ENCODE data around the gene CNTN5. TPM values are rescaled to one million over a fixed set of nuclear protein-coding genes. Genes with fewer than 3 reads are reported as not detected.

The CNTN5 gene
- total and polyA plus RNA-seq, 2 experiments from 2014 or later = 9.6 to 10.6 TPM

DNA sequence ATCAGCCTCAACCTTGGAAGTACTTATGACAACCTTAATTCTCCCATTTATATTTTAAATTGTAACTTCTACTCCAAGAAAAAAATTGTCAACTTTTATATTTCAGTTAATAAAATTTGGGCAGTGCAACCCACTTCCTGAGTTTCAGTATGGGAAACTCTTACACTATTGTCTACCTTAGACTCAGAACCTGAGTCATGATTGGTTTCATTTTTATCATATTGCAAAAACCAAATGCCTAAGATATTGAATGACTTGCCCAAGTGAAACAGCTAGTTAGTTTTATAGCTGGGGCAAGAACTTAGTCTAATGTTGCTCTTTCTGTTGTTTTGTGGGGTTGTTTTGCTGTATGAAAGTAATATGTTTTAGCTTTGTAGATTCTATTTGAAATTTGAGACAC lies 1332.3 kb downstream of the CNTN5 start:
- DNase-seq (ENCODE audit: low spot score) = no peak
- H3K4me2 ChIP-seq = no peak overlapping the region
- no peaks in the 10 kb centered on the region for H3K36me3 ChIP-seq (replicated peaks; ENCODE audit: insufficient read depth, low read depth)
- H3K79me2 ChIP-seq = no peaks in the 10 kb centered on the region
- no peak overlapping the region for H3K27ac ChIP-seq
- no peak overlapping the region for H2AFZ ChIP-seq
- no peaks in the 10 kb centered on the region for H4K20me1 ChIP-seq (ENCODE audit: insufficient read depth, poor library complexity, severe bottlenecking)
- H3K9me3 ChIP-seq (ENCODE audit: low read depth) = no peaks in the 10 kb centered on the region
- no peak overlapping the region for H3K4me3 ChIP-seq
- no peaks in the 10 kb centered on the region for H3K9me2 ChIP-seq (replicated peaks; ENCODE audit: insufficient read depth)
- no peaks in the 10 kb centered on the region for H3K4me1 ChIP-seq (ENCODE audit: insufficient read depth)
- no peaks in the 10 kb centered on the region for H3K27me3 ChIP-seq
- TF ChIP-seq EZH2phosphoT487 (IDR thresholded peaks at IDR 0.05; ENCODE audit: low read depth, severe bottlenecking, unreplicated experiment) (no peak), EZH2 (IDR thresholded peaks at IDR 0.05; ENCODE audit: borderline replicate concordance) (no peak), CTCF (IDR thresholded peaks at IDR 0.05; ENCODE audit: poor library complexity) (no peak)

GRCh38 chr11:100354736-100355135 lies 1334.0 kb downstream of the CNTN5 start:
- Histone ChIP-seq H3K9me2 (replicated peaks; ENCODE audit: insufficient read depth) (no peaks in the 10 kb centered on the region), H3K79me2 (no peaks in the 10 kb centered on the region), H3K27ac (no peak overlapping the region), H3K4me1 (ENCODE audit: insufficient read depth) (no peaks in the 10 kb centered on the region), H3K4me3 (no peak overlapping the region), H3K36me3 (replicated peaks; ENCODE audit: insufficient read depth, low read depth) (no peaks in the 10 kb centered on the region), H4K20me1 (ENCODE audit: insufficient read depth, poor library complexity, severe bottlenecking) (no peaks in the 10 kb centered on the region), H3K9me3 (ENCODE audit: low read depth) (no peaks in the 10 kb centered on the region), H3K27me3 (no peaks in the 10 kb centered on the region), H3K4me2 (no peak overlapping the region), H2AFZ (no peak overlapping the region)
- DNase-seq (ENCODE audit: low spot score) = no peak
- TF ChIP-seq EZH2 (IDR thresholded peaks at IDR 0.05; ENCODE audit: borderline replicate concordance) = no peak
- TF ChIP-seq EZH2phosphoT487 (IDR thresholded peaks at IDR 0.05; ENCODE audit: low read depth, severe bottlenecking, unreplicated experiment) = no peak
- no peak for TF ChIP-seq CTCF (IDR thresholded peaks at IDR 0.05; ENCODE audit: poor library complexity)

DNA sequence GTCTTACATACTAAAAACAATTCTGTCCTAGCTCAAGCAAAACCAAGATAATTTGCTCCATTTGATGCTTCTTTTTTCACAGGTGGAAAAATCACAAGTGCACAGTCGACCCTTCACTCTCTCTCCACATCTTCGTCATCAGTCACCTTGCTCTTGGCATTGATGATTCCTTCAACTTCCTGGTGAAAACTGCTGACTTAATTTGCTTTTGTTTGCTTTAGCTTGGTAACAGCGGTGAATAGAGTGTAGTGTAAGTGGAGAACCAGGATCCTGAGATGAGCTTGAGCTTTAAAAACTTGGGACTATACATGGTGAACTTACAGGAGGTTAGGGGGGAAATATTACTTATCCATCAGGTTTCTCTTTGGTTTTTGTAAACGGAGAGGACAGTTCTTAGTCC lies 1335.3 kb downstream of the CNTN5 start:
- no peaks in the 10 kb centered on the region for H4K20me1 ChIP-seq (ENCODE audit: insufficient read depth, poor library complexity, severe bottlenecking)
- no peaks in the 10 kb centered on the region for H3K9me3 ChIP-seq (ENCODE audit: low read depth)
- TF ChIP-seq CTCF (IDR thresholded peaks at IDR 0.05; ENCODE audit: poor library complexity) (no peak), EZH2phosphoT487 (IDR thresholded peaks at IDR 0.05; ENCODE audit: low read depth, severe bottlenecking, unreplicated experiment) (no peak), EZH2 (IDR thresholded peaks at IDR 0.05; ENCODE audit: borderline replicate concordance) (no peak)
- H3K79me2 ChIP-seq = no peaks in the 10 kb centered on the region
- DNase-seq (ENCODE audit: low spot score) = no peak
- no peak overlapping the region for H2AFZ ChIP-seq
- H3K27me3 ChIP-seq = no peaks in the 10 kb centered on the region
- H3K27ac ChIP-seq = no peak overlapping the region
- no peaks in the 10 kb centered on the region for H3K4me1 ChIP-seq (ENCODE audit: insufficient read depth)
- 74% methylated on average over 4 of the region's 4 CpGs for WGBS (ENCODE audit: low lambda C conversion rate, missing lambda C conversion rate)
- no peak overlapping the region for H3K4me3 ChIP-seq
- H3K36me3 ChIP-seq (replicated peaks; ENCODE audit: insufficient read depth, low read depth) = no peaks in the 10 kb centered on the region
- no peak overlapping the region for H3K4me2 ChIP-seq
- H3K9me2 ChIP-seq (replicated peaks; ENCODE audit: insufficient read depth) = no peaks in the 10 kb centered on the region

DNA sequence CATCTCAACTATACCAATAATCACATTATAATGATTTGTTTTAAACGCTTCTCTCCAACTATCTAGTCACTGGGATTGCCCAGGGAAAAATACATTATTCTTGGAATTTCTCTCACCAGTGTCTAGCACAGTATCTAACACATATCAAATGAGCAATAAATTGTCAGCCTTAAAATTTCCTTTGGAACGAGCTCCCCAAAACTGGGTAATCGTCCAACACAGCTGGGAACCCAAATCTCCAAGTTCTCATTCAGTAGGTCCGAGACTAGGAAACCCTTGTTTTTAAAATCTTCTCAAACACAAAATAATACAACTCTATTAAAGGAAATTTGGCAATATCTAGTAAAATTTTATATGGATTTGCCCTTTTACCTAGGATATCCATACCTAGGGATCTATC lies 1338.5 kb downstream of the CNTN5 start:
- no peak overlapping the region for H3K4me2 ChIP-seq
- H3K27me3 ChIP-seq = no peaks in the 10 kb centered on the region
- H2AFZ ChIP-seq = no peak overlapping the region
- WGBS (ENCODE audit: low lambda C conversion rate, missing lambda C conversion rate) = 87% methylated on average over 4 of the region's 4 CpGs
- no peaks in the 10 kb centered on the region for H3K9me2 ChIP-seq (replicated peaks; ENCODE audit: insufficient read depth)
- no peak for DNase-seq (ENCODE audit: low spot score)
- H3K4me3 ChIP-seq = no peak overlapping the region
- H3K79me2 ChIP-seq = no peaks in the 10 kb centered on the region
- H4K20me1 ChIP-seq (ENCODE audit: insufficient read depth, poor library complexity, severe bottlenecking) = no peaks in the 10 kb centered on the region
- TF ChIP-seq EZH2 (IDR thresholded peaks at IDR 0.05; ENCODE audit: borderline replicate concordance) (no peak), EZH2phosphoT487 (IDR thresholded peaks at IDR 0.05; ENCODE audit: low read depth, severe bottlenecking, unreplicated experiment) (no peak), CTCF (IDR thresholded peaks at IDR 0.05; ENCODE audit: poor library complexity) (no peak)
- H3K9me3 ChIP-seq (ENCODE audit: low read depth) = no peaks in the 10 kb centered on the region
- no peaks in the 10 kb centered on the region for H3K4me1 ChIP-seq (ENCODE audit: insufficient read depth)
- no peak overlapping the region for H3K27ac ChIP-seq
- no peaks in the 10 kb centered on the region for H3K36me3 ChIP-seq (replicated peaks; ENCODE audit: insufficient read depth, low read depth)

Data from hepatocyte (in vitro differentiated cells).